Trophoblast cell (in vitro differentiated cells and primary cell): ENCODE results near the gene SRD5A3.

Experiments
- DNase-seq, 2 donors: peaks; one replicate each; pipeline ENCODE4 v3.0.0-alpha.2; 2016
- H2AFZ ChIP-seq: 2 replicates; pipeline ENCODE4 v1.6.1; 2013; ENCODE audit warnings: low read length, moderate library complexity, mild to moderate bottlenecking; ENCODE audit not compliant: insufficient read depth, poor library complexity
- H2AK5ac ChIP-seq: 2 replicates; pipeline ENCODE4 v1.6.1; 2013; ENCODE audit warnings: mild to moderate bottlenecking, low read length
- H2BK120ac ChIP-seq: 2 replicates; pipeline ENCODE4 v1.6.1; 2013; ENCODE audit warnings: low read length, mild to moderate bottlenecking, moderate library complexity; ENCODE audit not compliant: insufficient read depth, poor library complexity
- H2BK12ac ChIP-seq: 2 replicates; pipeline ENCODE4 v1.6.1; 2013; ENCODE audit warnings: mild to moderate bottlenecking, low read length, moderate library complexity
- H2BK5ac ChIP-seq: 2 replicates; pipeline ENCODE4 v1.6.1; 2013; ENCODE audit warnings: low read length, low read depth, moderate library complexity, mild to moderate bottlenecking; ENCODE audit not compliant: poor library complexity
- H3K14ac ChIP-seq: 2 replicates; pipeline ENCODE4 v1.6.1; 2013; ENCODE audit warnings: mild to moderate bottlenecking, low read length
- H3K18ac ChIP-seq: 2 replicates; pipeline ENCODE4 v1.6.1; 2013; ENCODE audit warnings: mild to moderate bottlenecking, low read length
- H3K23ac ChIP-seq: 2 replicates; pipeline ENCODE4 v1.6.1; 2013; ENCODE audit warnings: low read length
- H3K27ac ChIP-seq: 2 replicates; pipeline ENCODE4 v1.5.1; 2013; ENCODE audit warnings: low read depth, mild to moderate bottlenecking, inconsistent platforms, low read length, moderate library complexity
- H3K27me3 ChIP-seq: 2 replicates; pipeline ENCODE4 v1.6.1; 2013; ENCODE audit warnings: inconsistent platforms, mild to moderate bottlenecking, low read length, moderate library complexity; ENCODE audit not compliant: insufficient read depth
- H3K36me3 ChIP-seq, 2 experiments: 1 replicate in 1 of 2; 2 replicates in 1 of 2; pipeline ENCODE4 v1.6.1; 2013; ENCODE audit warnings: low read length in 2 of 2, mild to moderate bottlenecking in 2 of 2, moderate library complexity in 1 of 2; ENCODE audit not compliant: insufficient read depth in 2 of 2, control insufficient read depth in 1 of 2
- H3K4ac ChIP-seq: 2 replicates; pipeline ENCODE4 v1.6.1; 2013; ENCODE audit warnings: low read depth, mild to moderate bottlenecking, low read length, moderate library complexity
- H3K4me1 ChIP-seq, 2 experiments: 1 replicate in 1 of 2; 2 replicates in 1 of 2; pipeline ENCODE4 v1.6.1; 2013; ENCODE audit warnings: low read length in 2 of 2, mild to moderate bottlenecking in 2 of 2, moderate library complexity in 1 of 2; ENCODE audit not compliant: insufficient read depth in 2 of 2, control insufficient read depth in 1 of 2
- H3K4me2 ChIP-seq: 2 replicates; pipeline ENCODE4 v1.6.1; 2013; ENCODE audit warnings: inconsistent platforms, mild to moderate bottlenecking, low read length, moderate library complexity
- H3K4me3 ChIP-seq: 2 replicates; pipeline ENCODE4 v1.5.1; 2013; ENCODE audit warnings: mild to moderate bottlenecking, low read depth, low read length, inconsistent platforms
- H3K79me1 ChIP-seq: one replicate; pipeline ENCODE4 v1.6.1; 2013; ENCODE audit warnings: low read length
- H3K79me2 ChIP-seq: 2 replicates; pipeline ENCODE4 v1.6.1; 2013; ENCODE audit warnings: low read length, mild to moderate bottlenecking; ENCODE audit not compliant: control insufficient read depth, insufficient read depth, poor library complexity
- H3K9ac ChIP-seq: 2 replicates; pipeline ENCODE4 v1.6.1; 2013; ENCODE audit warnings: mild to moderate bottlenecking, low read length
- H3K9me3 ChIP-seq: 2 replicates; pipeline ENCODE4 v1.6.1; 2013; ENCODE audit warnings: low read depth, mild to moderate bottlenecking, control low read depth, inconsistent platforms, low read length; ENCODE audit not compliant: insufficient read depth
- H4K12ac ChIP-seq: 2 replicates; pipeline ENCODE4 v1.6.1; 2013; ENCODE audit warnings: low read depth, mild to moderate bottlenecking, low read length, moderate library complexity
- H4K8ac ChIP-seq: 2 replicates; pipeline ENCODE4 v1.6.1; 2013; ENCODE audit warnings: low read depth, mild to moderate bottlenecking, low read length, moderate library complexity
- H4K91ac ChIP-seq: one replicate; pipeline ENCODE4 v1.6.1; 2013; ENCODE audit warnings: low read depth, mild to moderate bottlenecking, low read length, moderate library complexity
- WGBS: extraction: QIAGEN DNeasy Blood & Tissue Kit; methylation state at CpG from one replicate; pipeline ENCODE4 v1.1.7; 2013; ENCODE audit warnings: missing lambda C conversion rate; ENCODE audit not compliant: insufficient read length, insufficient coverage; ENCODE audit errors: extremely low coverage; 5-methylcytosine and 5-hydroxymethylcytosine counted together

The SRD5A3 gene

DNA sequence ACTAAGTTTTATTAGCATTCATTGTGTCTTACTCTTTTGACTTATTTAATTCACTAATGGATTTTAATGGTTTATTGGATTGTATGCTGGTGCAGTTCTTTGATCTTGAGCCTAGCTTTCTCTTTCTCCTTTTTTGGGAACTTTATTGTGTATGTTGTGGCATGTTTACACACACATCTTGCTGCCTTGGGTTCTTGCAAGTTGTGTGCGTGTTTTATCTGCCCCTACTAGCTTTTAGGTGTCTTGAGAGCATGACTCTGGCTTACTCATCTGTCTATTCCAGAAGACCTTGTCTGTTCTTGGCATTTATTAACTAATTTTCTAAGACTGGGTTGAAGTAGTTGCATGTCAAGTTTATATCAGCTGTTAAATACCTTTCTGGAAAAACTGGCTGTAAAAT lies 52.4 kb downstream of the SRD5A3 start:
- Histone ChIP-seq H3K9ac (no peak overlapping the region), H3K79me2 (peaks cover 18% of the 10 kb centered on the region), H2BK5ac (no peak overlapping the region), H3K9me3 (no peaks in the 10 kb centered on the region), H3K23ac (no peak overlapping the region), H3K18ac (no peak overlapping the region), H2AFZ (no peak overlapping the region), H3K27ac (no peak overlapping the region), H3K79me1 (peaks cover 5% of the 10 kb centered on the region), H3K14ac (no peak overlapping the region), H2AK5ac (no peak overlapping the region), H2BK120ac (no peak overlapping the region), H4K91ac (no peak overlapping the region), H4K8ac (no peak overlapping the region), H3K4me3 (no peak overlapping the region), H2BK12ac (no peak overlapping the region), H3K36me3 (peaks cover 0 to 2% of the 10 kb centered on the region in 2 experiments), H3K4ac (peak overlapping the region; percentile 36), H3K27me3 (no peaks in the 10 kb centered on the region), H3K4me1 (peaks cover 0 to 2% of the 10 kb centered on the region in 2 experiments), H4K12ac (no peak overlapping the region), H3K4me2 (peak overlapping the region; percentile 96)
- no peak for DNase-seq
- WGBS: no CpG with 5 or more reads among the region's 1 CpG

DNA sequence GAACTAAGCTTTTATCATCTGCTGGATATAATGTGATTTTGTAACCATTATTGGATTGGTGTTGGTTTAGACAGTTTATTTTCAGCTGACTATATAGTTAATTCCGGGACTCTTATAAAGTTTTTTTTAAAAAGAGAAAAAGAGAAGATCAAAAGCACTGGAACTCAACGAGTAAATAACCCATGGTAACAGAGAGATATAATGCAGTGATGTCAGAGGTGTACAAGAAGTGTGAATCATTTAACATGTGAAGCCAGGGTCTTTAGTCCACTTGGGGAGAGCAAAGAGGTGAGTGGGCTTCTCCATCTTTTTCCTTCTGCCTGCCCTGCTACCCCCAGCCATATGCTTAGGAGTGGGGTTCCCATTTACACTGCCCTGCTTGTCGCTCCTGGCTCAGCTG lies 52.9 kb downstream of the SRD5A3 start:
- Histone ChIP-seq H2AK5ac (no peak overlapping the region), H3K27me3 (no peaks in the 10 kb centered on the region), H3K18ac (no peak overlapping the region), H3K23ac (no peak overlapping the region), H3K4me1 (peaks cover 0 to 2% of the 10 kb centered on the region in 2 experiments), H3K4ac (no peak overlapping the region), H4K12ac (no peak overlapping the region), H3K79me1 (peaks cover 5% of the 10 kb centered on the region), H3K36me3 (peaks cover under 1 to 4% of the 10 kb centered on the region in 2 experiments), H3K79me2 (peaks cover 18% of the 10 kb centered on the region), H3K14ac (no peak overlapping the region), H2BK12ac (no peak overlapping the region), H4K91ac (no peak overlapping the region), H2BK5ac (no peak overlapping the region), H3K4me2 (peak overlapping the region; percentile 55), H3K4me3 (no peak overlapping the region), H2AFZ (no peak overlapping the region), H3K9ac (no peak overlapping the region), H4K8ac (no peak overlapping the region), H2BK120ac (no peak overlapping the region), H3K27ac (no peak overlapping the region), H3K9me3 (no peaks in the 10 kb centered on the region)
- WGBS: no CpG with 5 or more reads among the region's 3 CpGs
- DNase-seq: no peak

DNA sequence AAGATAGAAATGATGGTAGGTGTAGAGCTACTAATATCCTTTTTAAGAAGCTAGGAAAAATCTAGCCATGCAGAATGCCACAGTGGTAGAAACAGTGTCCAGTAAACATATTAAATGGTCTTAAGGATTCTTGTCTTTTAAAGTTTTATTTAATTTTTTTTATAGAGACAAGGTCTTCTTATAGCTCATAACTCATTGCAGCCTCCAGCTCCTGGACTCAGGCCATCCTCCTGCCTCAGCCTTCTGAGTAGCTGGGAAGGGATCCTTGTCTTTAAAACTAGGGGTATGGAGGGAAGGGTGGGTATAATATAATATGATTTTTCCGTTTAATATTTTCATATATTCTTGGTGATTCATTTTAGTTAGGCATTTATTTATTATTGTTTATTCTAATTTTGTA lies 53.5 kb downstream of the SRD5A3 start:
- H3K18ac ChIP-seq: no peak overlapping the region
- peaks cover 0 to 2% of the 10 kb centered on the region in 2 experiments for H3K4me1 ChIP-seq
- H3K14ac ChIP-seq: no peak overlapping the region
- peaks cover 18% of the 10 kb centered on the region for H3K79me2 ChIP-seq
- no peak overlapping the region for H3K9ac ChIP-seq
- H3K4me2 ChIP-seq: no peak overlapping the region
- peaks cover 2 to 8% of the 10 kb centered on the region in 2 experiments for H3K36me3 ChIP-seq
- WGBS: no CpG with 5 or more reads among the region's 1 CpG
- no peak overlapping the region for H2BK12ac ChIP-seq
- no peaks in the 10 kb centered on the region for H3K9me3 ChIP-seq
- no peak overlapping the region for H2AFZ ChIP-seq
- no peak overlapping the region for H4K8ac ChIP-seq
- no peak overlapping the region for H2BK5ac ChIP-seq
- no peak overlapping the region for H4K12ac ChIP-seq
- peak overlapping the region; percentile 30 for H3K4ac ChIP-seq
- no peaks in the 10 kb centered on the region for H3K27me3 ChIP-seq
- no peak overlapping the region for H3K4me3 ChIP-seq
- no peak overlapping the region for H2BK120ac ChIP-seq
- no peak overlapping the region for H3K23ac ChIP-seq
- H2AK5ac ChIP-seq: no peak overlapping the region
- DNase-seq: no peak
- H3K27ac ChIP-seq: no peak overlapping the region
- H3K79me1 ChIP-seq: peaks cover 5% of the 10 kb centered on the region
- H4K91ac ChIP-seq: no peak overlapping the region

DNA sequence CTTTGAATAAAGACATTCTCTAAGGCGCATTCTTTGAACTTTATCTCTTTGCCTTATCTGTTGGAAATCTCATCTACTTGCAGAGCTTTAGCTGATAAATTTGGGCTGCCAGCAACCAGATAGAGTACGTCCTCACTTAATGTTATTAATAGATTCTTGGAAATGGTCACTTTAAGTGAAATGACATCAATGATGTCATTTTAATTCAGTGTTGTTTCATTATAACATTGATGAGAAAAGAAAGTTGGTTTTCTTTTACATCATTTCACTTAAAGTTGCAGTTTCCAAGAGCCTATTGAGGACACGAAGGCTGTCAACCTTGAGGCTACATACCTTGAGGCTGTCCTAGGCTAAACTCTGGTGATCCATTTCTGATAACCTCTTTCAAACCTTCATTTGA lies 59.0 kb downstream of the SRD5A3 start:
- Histone ChIP-seq H3K79me2 (peaks cover 4% of the 10 kb centered on the region), H3K79me1 (no peaks in the 10 kb centered on the region), H3K4me1 (no peaks in the 10 kb centered on the region), H3K14ac (no peak overlapping the region), H2BK120ac (no peak overlapping the region), H4K91ac (no peak overlapping the region), H3K4ac (no peak overlapping the region), H3K9ac (no peak overlapping the region), H3K4me3 (no peak overlapping the region), H3K4me2 (no peak overlapping the region), H2BK5ac (no peak overlapping the region), H2AFZ (no peak overlapping the region), H3K18ac (no peak overlapping the region), H3K23ac (no peak overlapping the region), H2BK12ac (no peak overlapping the region), H3K27ac (no peak overlapping the region), H3K36me3 (peaks cover 11 to 13% of the 10 kb centered on the region in 2 experiments), H3K27me3 (no peaks in the 10 kb centered on the region), H4K8ac (no peak overlapping the region), H4K12ac (no peak overlapping the region), H3K9me3 (no peaks in the 10 kb centered on the region), H2AK5ac (no peak overlapping the region)
- no CpG with 5 or more reads among the region's 3 CpGs for WGBS
- DNase-seq: peak in 1 of 2 donors; percentile 45
